GM23248 (cell line): Measurements from ENCODE around the gene RAB40B.

ENCODE experiments used
- EZH2 ChIP-seq: fragments of 200-600 bp; sonication (generic); IDR thresholded peaks from 2 replicates; pipeline ENCODE4 v1.6.1; 2018; ENCODE audit warnings: antibody characterized with exemption, mild to moderate bottlenecking; ENCODE audit not compliant: insufficient read depth, poor library complexity, severe bottlenecking
- EZH2phosphoT487 ChIP-seq: fragments of 200-600 bp; sonication (generic); IDR thresholded peaks from 2 replicates; pipeline ENCODE4 v1.6.1; 2018; ENCODE audit warnings: antibody characterized with exemption, moderate library complexity, mild to moderate bottlenecking, low read depth; ENCODE audit not compliant: insufficient read depth

DNA sequence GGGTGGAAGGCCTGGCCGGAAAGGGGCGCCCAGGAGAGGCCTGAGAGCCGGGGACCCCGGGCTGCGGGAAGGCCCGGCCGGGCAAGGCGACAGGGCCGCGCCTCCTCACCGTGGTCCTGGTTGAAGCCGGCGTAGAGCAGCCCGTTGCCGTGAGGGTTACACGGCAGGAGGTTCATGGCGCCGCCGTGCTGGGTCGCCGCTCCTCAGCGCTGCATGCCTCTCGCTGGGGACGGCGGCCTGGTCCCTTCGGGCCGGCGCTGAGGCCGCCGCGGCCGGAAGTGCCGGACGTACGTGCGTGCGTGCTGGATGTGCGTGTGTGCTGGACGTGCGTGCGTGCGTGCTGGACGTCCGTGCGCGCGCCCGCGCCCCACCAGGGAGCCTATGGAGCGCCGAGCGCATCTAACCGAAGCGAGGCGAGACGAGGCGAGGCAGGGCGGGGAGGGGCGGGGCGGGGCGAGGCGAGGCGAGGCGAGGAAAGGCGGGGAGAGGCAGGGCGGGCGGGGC is 50.3 kb downstream of the RAB40B start, which contains the start of gene WDR45B:
- TF ChIP-seq EZH2 (no peak), EZH2phosphoT487 (no peak)
